Spleen (tissue), 11 donors: ENCODE data around the gene ATF4. TPM values are rescaled to one million over a fixed set of nuclear protein-coding genes. Genes with fewer than 3 reads are reported as not detected.

Source experiments
- DNase-seq: peaks from one replicate; pipeline ENCODE4 v3.0.0-alpha.2; 2020
- H3K27ac ChIP-seq, 8 donors: fragments of 200-600 bp; sonication (generic) in 7 of 8; 1 replicate in 4 of 8; 2 replicates in 4 of 8; pipeline versions ENCODE4 v1.5.0 to v1.8.0; 2016 to 2021; ENCODE audit warnings: inconsistent platforms in 4 of 8, mild to moderate bottlenecking in 4 of 8, moderate library complexity in 1 of 8
- H3K27me3 ChIP-seq, 7 donors: fragments of 200-600 bp; sonication (generic) in 6 of 7; replicated peaks in 1 of 7; 1 replicate in 4 of 7; 2 replicates in 3 of 7; pipeline versions ENCODE4 v1.5.0 to v1.8.0; 2016 to 2021; ENCODE audit warnings: inconsistent platforms in 3 of 7, mild to moderate bottlenecking in 1 of 7
- H3K36me3 ChIP-seq, 6 donors: fragments of 200-600 bp; sonication (generic) in 5 of 6; 1 replicate in 4 of 6; 2 replicates in 2 of 6; pipeline versions ENCODE4 v1.5.0 to v1.8.0; 2016 to 2021; ENCODE audit warnings: inconsistent platforms in 2 of 6
- H3K4me1 ChIP-seq, 6 donors: fragments of 200-600 bp; sonication (generic) in 5 of 6; 1 replicate in 3 of 6; 2 replicates in 3 of 6; pipeline versions ENCODE4 v1.5.0 to v1.8.0; 2016 to 2021; ENCODE audit warnings: inconsistent platforms in 3 of 6
- H3K4me3 ChIP-seq, 8 donors: fragments of 200-600 bp; sonication (generic) in 7 of 8; 1 replicate in 4 of 8; 2 replicates in 4 of 8; pipeline versions ENCODE4 v1.5.0 to v1.8.0; 2016 to 2021; ENCODE audit warnings: inconsistent platforms in 4 of 8, mild to moderate bottlenecking in 4 of 8, moderate library complexity in 2 of 8
- H3K9me3 ChIP-seq, 8 donors: fragments of 200-600 bp; sonication (generic) in 7 of 8; 1 replicate in 4 of 8; 2 replicates in 4 of 8; pipeline versions ENCODE4 v1.5.0 to v1.8.0; 2016 to 2021; ENCODE audit warnings: inconsistent platforms in 4 of 8
- POLR2A ChIP-seq, 3 donors: fragments of 450-650 bp; IDR thresholded peaks; one replicate each; pipeline ENCODE4 v1.5.1; 2017; ENCODE audit warnings: antibody characterized with exemption in 3 of 3, mild to moderate bottlenecking in 1 of 3
- POLR2AphosphoS5 ChIP-seq, 3 donors: sonication (generic); formaldehyde crosslinking; IDR thresholded peaks; one replicate each; pipeline ENCODE4 v1.5.1; 2017; ENCODE audit warnings: antibody characterized with exemption in 3 of 3
- WGBS, 5 donors: extraction: QIAGEN DNeasy Blood & Tissue Kit in 3 of 5; methylation state at CpG; one replicate each; pipeline versions ENCODE4 v1.1.5 to v1.1.7; 2013 to 2018; 5-methylcytosine and 5-hydroxymethylcytosine counted together
- intact Hi-C: fragments of 100-400 bp; cut with DNase I; formaldehyde crosslinking; loops from one replicate; pipeline ENCODE4 v1.15.0; 2023; ENCODE audit warnings: low total_unique reads
- polyA plus RNA-seq, 3 donors: library from polyadenylated mRNA; stranded (reverse); fragments of 200-250 nt; gene quantifications; one replicate each; pipeline ENCODE4 v1.2.1, GENCODE V29; 2013
- total RNA-seq, 7 donors: library from RNA; depleted of rRNA in 3 of 7; stranded (reverse); fragments of >200 nt in 3 of 7; fragmentation: NEBNext Ultra II Directional in 4 of 7; extraction: Animal tissue kit (Norgen Biotek cat#: 25700) in 4 of 7; gene quantifications; one replicate each; pipeline versions ENCODE4 v1.1.0 to v1.2.1, GENCODE V29; 2016 to 2021
- TF ChIP-seq, protein P1 (sequence below), 11 experiments: fragments of 200-600 bp in 7 of 11; fragments of 450-650 bp in 4 of 11; sonication (generic) in 4 of 11; IDR thresholded peaks in 8 of 11; conservative IDR thresholded peaks in 3 of 11; 1 replicate in 7 of 11; 2 replicates in 4 of 11; pipeline versions ENCODE4 v1.4.0 to v1.8.0; 2016 to 2021; ENCODE audit warnings: antibody characterized with exemption in 11 of 11, inconsistent platforms in 4 of 11, mild to moderate bottlenecking in 1 of 11
- donor health status: healthy with polysubstance abuse.
- donor health status: DM: no; HTN: no; CAD: no; lungs with moderate emphysema.
- donor health status: DM: no; HTN: no; CAD: no.
- donor health status: Bipolar disorder and iron deficiency.
- donor health status: healthy.
- donor health status: DM: no; HTN: no; CAD: no.
- donor health status: DM: yes; HTN: yes; CAD: no.

Gene ATF4
- total and polyA plus RNA-seq, 10 donors = 190 to 414 (median 274) TPM

DNA sequence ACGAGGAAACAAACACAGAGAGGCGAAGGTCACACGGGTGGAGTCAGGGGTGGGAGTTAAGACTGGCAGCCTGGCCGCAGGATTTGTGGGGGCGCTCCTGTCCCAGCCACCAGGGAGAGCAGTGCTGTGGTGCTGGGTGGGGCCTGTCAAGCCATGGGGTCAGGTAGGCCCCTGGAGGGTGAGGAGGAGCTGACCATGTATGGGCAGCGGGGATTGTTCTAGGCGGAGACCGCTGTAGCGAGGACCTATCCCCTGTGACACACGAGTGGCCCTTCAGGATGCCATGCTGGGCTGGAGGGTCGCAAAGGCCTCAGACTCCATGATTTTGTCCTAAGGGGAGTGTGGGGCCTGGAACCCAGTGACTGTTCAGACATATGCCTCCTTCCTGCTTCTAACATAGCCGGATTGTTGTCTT is 13.7 kb downstream of the ATF4 start:
- Histone ChIP-seq H3K4me1 (peaks cover 34 to 58% (median 50%) of the 10 kb centered on the region in 6 donors), H3K27me3 (no peaks in the 10 kb centered on the region), H3K27ac (peak overlapping the region in 2 of 8 donors; percentile 52 to 97), H3K36me3 (peaks cover 0 to 24% (median 11%) of the 10 kb centered on the region in 6 donors), H3K9me3 (no peaks in the 10 kb centered on the region), H3K4me3 (no peak overlapping the region)
- WGBS, 5 donors = 81 to 89% (median 83%) methylated on average over 12 of the region's 12 CpGs
- DNase-seq = peak; percentile 80
- TF ChIP-seq POLR2AphosphoS5 (IDR thresholded peaks at IDR 0.05) (no peak), POLR2A (IDR thresholded peaks at IDR 0.05) (no peak)
- TF ChIP-seq, protein P1, sequence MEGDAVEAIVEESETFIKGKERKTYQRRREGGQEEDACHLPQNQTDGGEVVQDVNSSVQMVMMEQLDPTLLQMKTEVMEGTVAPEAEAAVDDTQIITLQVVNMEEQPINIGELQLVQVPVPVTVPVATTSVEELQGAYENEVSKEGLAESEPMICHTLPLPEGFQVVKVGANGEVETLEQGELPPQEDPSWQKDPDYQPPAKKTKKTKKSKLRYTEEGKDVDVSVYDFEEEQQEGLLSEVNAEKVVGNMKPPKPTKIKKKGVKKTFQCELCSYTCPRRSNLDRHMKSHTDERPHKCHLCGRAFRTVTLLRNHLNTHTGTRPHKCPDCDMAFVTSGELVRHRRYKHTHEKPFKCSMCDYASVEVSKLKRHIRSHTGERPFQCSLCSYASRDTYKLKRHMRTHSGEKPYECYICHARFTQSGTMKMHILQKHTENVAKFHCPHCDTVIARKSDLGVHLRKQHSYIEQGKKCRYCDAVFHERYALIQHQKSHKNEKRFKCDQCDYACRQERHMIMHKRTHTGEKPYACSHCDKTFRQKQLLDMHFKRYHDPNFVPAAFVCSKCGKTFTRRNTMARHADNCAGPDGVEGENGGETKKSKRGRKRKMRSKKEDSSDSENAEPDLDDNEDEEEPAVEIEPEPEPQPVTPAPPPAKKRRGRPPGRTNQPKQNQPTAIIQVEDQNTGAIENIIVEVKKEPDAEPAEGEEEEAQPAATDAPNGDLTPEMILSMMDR (IDR thresholded peaks at IDR 0.05 in 8 of 11, conservative IDR thresholded peaks at IDR 0.05 in 3 of 11) = no peak
- intact Hi-C loops = loop anchor here (5.0 kb wide), 1 partner anchor 813 kb away; the partner anchor contains the start of gene ADSL

DNA sequence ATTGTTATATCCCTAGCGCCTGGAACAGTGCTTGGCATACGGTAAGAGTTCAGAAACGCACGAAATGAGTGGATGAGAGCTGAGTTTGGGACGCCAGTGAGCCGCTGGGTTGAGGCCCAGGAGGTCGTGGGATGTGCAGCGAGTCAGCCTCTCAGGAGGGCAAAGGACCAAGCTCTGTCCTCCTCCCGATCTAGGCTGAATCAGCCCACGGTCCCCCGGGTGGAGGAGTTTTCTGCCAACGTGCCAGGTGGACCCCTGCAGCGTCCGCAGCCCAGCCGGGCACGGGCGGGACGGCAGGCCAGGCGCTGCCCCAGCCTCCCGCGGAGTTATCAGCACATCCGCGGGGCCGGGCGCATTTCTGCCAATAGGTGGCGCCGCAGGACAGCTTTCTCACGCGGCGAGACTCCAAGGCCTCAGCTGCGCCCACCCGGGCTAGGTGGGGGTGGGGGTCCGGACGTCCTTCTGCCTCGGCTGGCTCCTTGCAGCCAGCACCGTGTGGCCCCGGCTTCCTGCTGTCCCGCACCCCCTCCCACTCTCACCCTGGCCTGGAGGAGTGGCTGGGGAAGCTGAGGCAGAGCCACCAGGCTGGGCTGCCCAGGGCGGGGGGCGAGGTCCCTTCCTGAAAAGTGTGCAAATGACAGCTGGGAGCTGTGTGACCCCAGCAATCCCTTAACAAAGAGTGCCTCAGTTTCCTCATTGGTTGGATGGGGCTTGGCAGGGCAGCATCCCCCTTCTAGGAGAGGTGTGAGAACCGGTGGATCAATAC is 14.4 kb downstream of the ATF4 start:
- no peaks in the 10 kb centered on the region for H3K9me3 ChIP-seq
- peak in 2 of 3 donors; percentile 44 to 65 for TF ChIP-seq POLR2AphosphoS5 (IDR thresholded peaks at IDR 0.05)
- no peak for TF ChIP-seq POLR2A (IDR thresholded peaks at IDR 0.05)
- TF ChIP-seq, protein P1 (IDR thresholded peaks at IDR 0.05 in 8 of 11, conservative IDR thresholded peaks at IDR 0.05 in 3 of 11) = peak; percentile 75 to 97 (median 95)
- WGBS, 5 donors = 9 to 23% (median 12%) methylated on average over 17 to 41 of the region's 41 CpGs
- peak; percentile 95 for DNase-seq
- H3K27ac ChIP-seq = peak overlapping the region in 2 of 8 donors; percentile 52 to 97
- no peaks in the 10 kb centered on the region for H3K27me3 ChIP-seq
- H3K4me1 ChIP-seq = peaks cover 27 to 52% (median 43%) of the 10 kb centered on the region in 6 donors
- peak overlapping the region in 1 of 8 donors; percentile 36 for H3K4me3 ChIP-seq
- H3K36me3 ChIP-seq = peaks cover 0 to 17% (median 6%) of the 10 kb centered on the region in 6 donors
- intact Hi-C loops = loop anchor here (5.0 kb wide), 2 partner anchors 503 to 813 kb away; partner anchors contain the start of gene ADSL

DNA sequence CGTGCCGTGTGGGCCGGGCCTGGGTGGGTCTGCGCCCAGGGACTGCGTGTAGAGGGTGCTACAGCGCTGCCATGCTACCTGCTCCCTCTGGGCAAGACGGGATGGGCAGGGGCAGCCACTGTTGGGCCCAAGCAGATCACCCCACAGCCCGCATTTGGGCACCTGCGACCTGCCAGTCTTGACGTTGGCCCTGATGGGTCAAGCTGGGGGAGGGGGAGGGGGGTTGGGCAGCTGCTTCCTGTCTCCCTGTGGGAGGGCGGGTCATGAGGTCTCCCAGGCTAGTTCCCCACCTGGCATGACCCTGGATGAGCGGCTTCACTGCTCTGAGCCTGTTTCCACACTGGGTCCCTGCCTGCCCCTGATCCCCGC is 15.0 kb downstream of the ATF4 start:
- Histone ChIP-seq H3K4me1 (peaks cover 22 to 46% (median 37%) of the 10 kb centered on the region in 6 donors), H3K36me3 (peaks cover 0 to 12% (median under 1%) of the 10 kb centered on the region in 6 donors), H3K27me3 (no peaks in the 10 kb centered on the region), H3K4me3 (no peak overlapping the region), H3K9me3 (no peaks in the 10 kb centered on the region), H3K27ac (no peak overlapping the region)
- TF ChIP-seq POLR2AphosphoS5 (IDR thresholded peaks at IDR 0.05) (no peak), POLR2A (IDR thresholded peaks at IDR 0.05) (no peak)
- TF ChIP-seq, protein P1 (IDR thresholded peaks at IDR 0.05 in 8 of 11, conservative IDR thresholded peaks at IDR 0.05 in 3 of 11) = no peak
- DNase-seq = no peak
- intact Hi-C loops = loop anchor here (5.0 kb wide), 1 partner anchor 502 kb away; no protein-coding TSS in a partner anchor
- 31 to 60% (median 48%) methylated on average over 6 to 13 of the region's 13 CpGs for WGBS, 5 donors

DNA sequence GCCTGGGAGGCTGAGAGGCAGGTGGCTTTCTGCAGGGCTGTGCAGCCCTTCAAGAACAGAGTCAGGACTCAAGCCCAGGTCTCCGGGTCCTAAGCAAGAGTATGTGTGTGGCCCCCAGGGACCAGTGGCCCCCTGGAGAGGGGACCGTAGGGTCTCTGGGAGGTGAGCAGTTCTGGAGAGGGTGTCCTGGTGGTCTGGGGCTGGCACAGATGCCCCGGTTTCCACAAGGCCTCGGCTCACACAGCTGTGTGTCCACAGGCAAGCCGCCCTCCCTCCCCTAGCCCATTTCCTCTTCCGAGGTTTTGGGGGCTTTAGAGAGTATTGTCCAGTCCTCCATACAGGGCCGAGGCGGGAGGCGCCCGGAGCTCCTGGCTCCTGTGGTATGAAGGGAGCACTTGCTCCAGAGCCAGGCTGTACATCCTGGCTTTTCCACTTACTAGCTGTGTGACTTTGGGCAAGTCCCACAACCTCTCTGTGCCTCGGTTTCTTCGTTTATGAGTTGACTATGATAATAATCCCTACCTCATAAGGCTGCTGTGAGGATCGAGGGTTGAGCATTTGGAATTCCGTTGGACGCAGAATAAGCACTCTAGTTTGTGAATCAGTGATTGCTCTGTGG is 15.6 kb downstream of the ATF4 start:
- WGBS, 5 donors = 82 to 96% (median 88%) methylated on average over 15 of the region's 15 CpGs

More for the DNA sequence above, 15.6 kb downstream of the ATF4 start:
- H3K36me3 ChIP-seq = peaks cover 0 to 6% (median 0%) of the 10 kb centered on the region in 6 donors
- TF ChIP-seq POLR2AphosphoS5 (IDR thresholded peaks at IDR 0.05) (no peak), POLR2A (IDR thresholded peaks at IDR 0.05) (no peak)
- TF ChIP-seq, protein P1 (IDR thresholded peaks at IDR 0.05 in 8 of 11, conservative IDR thresholded peaks at IDR 0.05 in 3 of 11) = no peak
- no peaks in the 10 kb centered on the region for H3K27me3 ChIP-seq
- H3K4me3 ChIP-seq = no peak overlapping the region
- H3K4me1 ChIP-seq = peaks cover 17 to 40% (median 31%) of the 10 kb centered on the region in 6 donors
- no peaks in the 10 kb centered on the region for H3K9me3 ChIP-seq
- DNase-seq = no peak
- intact Hi-C loops = loop anchor here (5.0 kb wide), 1 partner anchor 501 kb away; no protein-coding TSS in a partner anchor
- H3K27ac ChIP-seq = no peak overlapping the region
